H1 (cell line): ENCODE data around the gene PLD2. TPM values are rescaled to one million over a fixed set of nuclear protein-coding genes. Genes with fewer than 3 reads are reported as not detected.

Experiments
- CTCF ChIA-PET: fragments of 300-600 bp; sonication (Branson Sonifier 250); formaldehyde crosslinking; loops from one replicate; lab custom pipeline; 2021; ENCODE audit not compliant: partially characterized antibody; lab: Charles Lee
- POLR2A ChIA-PET: fragments of 300-600 bp; sonication (Branson Sonifier 250); formaldehyde crosslinking; loops from one replicate; lab custom pipeline; 2021; ENCODE audit warnings: inconsistent platforms; ENCODE audit not compliant: partially characterized antibody; lab: Charles Lee
- DNase-seq, 2 experiments: peaks; one replicate each; pipeline versions ENCODE4 v3.0.0 to v3.0.0-alpha.2; 2010 to 2022; ENCODE audit warnings: low spot score in 2 of 2, low read depth in 1 of 2, mixed read lengths in 1 of 2
- FAIRE-seq: peaks from 2 replicates; lab custom pipeline; 2011; peaks lifted over from hg19 to GRCh38; lab: Jason Lieb, UNC
- H2AFZ ChIP-seq: 2 replicates; pipeline ENCODE4 v1.8.1; 2012; ENCODE audit warnings: low read length, inconsistent platforms
- H2AK5ac ChIP-seq: 2 replicates; pipeline ENCODE4 v1.6.1; 2013; ENCODE audit warnings: low read depth, low read length
- H2BK120ac ChIP-seq: replicated peaks from 2 replicates; pipeline ENCODE3; 2013; ENCODE audit warnings: low read depth, low read length, inconsistent platforms
- H2BK12ac ChIP-seq: 2 replicates; pipeline ENCODE4 v1.6.1; 2013; ENCODE audit warnings: low read depth, low read length
- H2BK15ac ChIP-seq: 2 replicates; pipeline ENCODE4 v1.6.1; 2013; ENCODE audit warnings: low read length
- H2BK20ac ChIP-seq: 2 replicates; pipeline ENCODE4 v1.6.1; 2013; ENCODE audit warnings: low read length
- H2BK5ac ChIP-seq: 2 replicates; pipeline ENCODE4 v1.6.1; 2013; ENCODE audit warnings: low read depth, low read length
- H3K14ac ChIP-seq: 2 replicates; pipeline ENCODE4 v1.6.1; 2013; ENCODE audit warnings: inconsistent platforms; ENCODE audit not compliant: insufficient read length
- H3K18ac ChIP-seq: 2 replicates; pipeline ENCODE4 v1.6.1; 2013; ENCODE audit warnings: low read length; ENCODE audit errors: extremely low read depth
- H3K23ac ChIP-seq: 2 replicates; pipeline ENCODE4 v1.6.1; 2013; ENCODE audit warnings: inconsistent platforms; ENCODE audit not compliant: insufficient read length
- H3K23me2 ChIP-seq: 2 replicates; pipeline ENCODE4 v1.6.1; 2013; ENCODE audit warnings: low read depth, low read length
- H3K27ac ChIP-seq: 2 replicates; pipeline ENCODE4 v1.6.1; 2011; ENCODE audit warnings: low read depth, low read length, inconsistent platforms
- H3K27me3 ChIP-seq, 4 experiments: replicated peaks in 1 of 4; 1 replicate in 1 of 4; 2 replicates in 3 of 4; pipeline versions ENCODE4 v1.6.1 to v1.8.1; 2011 to 2013; ENCODE audit warnings: low read length in 3 of 4, mild to moderate bottlenecking in 3 of 4, inconsistent platforms in 2 of 4, mixed read lengths in 2 of 4, moderate library complexity in 1 of 4; ENCODE audit not compliant: control insufficient read depth in 3 of 4, insufficient read depth in 3 of 4; ENCODE audit errors: extremely low read depth in 1 of 4
- H3K36me3 ChIP-seq, 4 experiments: 2 replicates each; pipeline versions ENCODE4 v1.6.1 to v1.8.1; 2011 to 2013; ENCODE audit warnings: mild to moderate bottlenecking in 4 of 4, low read length in 3 of 4, moderate library complexity in 2 of 4, control low read depth in 1 of 4, inconsistent platforms in 1 of 4; ENCODE audit not compliant: insufficient read depth in 4 of 4, control insufficient read depth in 2 of 4
- H3K4ac ChIP-seq: replicated peaks from 2 replicates; pipeline ENCODE3; 2013; ENCODE audit warnings: low read length, low read depth, mixed read lengths, inconsistent platforms; ENCODE audit not compliant: insufficient read length
- H3K4me1 ChIP-seq, 4 experiments: replicated peaks in 1 of 4; 1 replicate in 1 of 4; 2 replicates in 3 of 4; pipeline versions ENCODE4 v1.6.1 to v1.8.1; 2011 to 2013; ENCODE audit warnings: low read length in 3 of 4, inconsistent platforms in 2 of 4, mixed read lengths in 1 of 4; ENCODE audit not compliant: insufficient read depth in 4 of 4, control insufficient read depth in 3 of 4
- H3K4me2 ChIP-seq, 2 experiments: 2 replicates each; pipeline versions ENCODE4 v1.6.1 to v1.8.1; 2011 to 2013; ENCODE audit warnings: low read depth in 2 of 2, low read length in 2 of 2, control low read depth in 1 of 2, inconsistent platforms in 1 of 2, mild to moderate bottlenecking in 1 of 2; ENCODE audit not compliant: insufficient read depth in 1 of 2
- H3K4me3 ChIP-seq, 4 experiments: fragments of 200-600, 300-600 bp in 1 of 4; sonication (generic), shearing (Covaris generic), sonication (Bioruptor Twin) in 1 of 4; 2 replicates each; pipeline versions ENCODE4 v1.5.1 to v1.8.1; 2011 to 2016; ENCODE audit warnings: low read length in 4 of 4, low read depth in 3 of 4, control low read depth in 2 of 4, inconsistent platforms in 2 of 4, mild to moderate bottlenecking in 2 of 4, mixed read lengths in 1 of 4, moderate library complexity in 1 of 4; ENCODE audit not compliant: insufficient read depth in 2 of 4; ENCODE audit errors: extremely low read depth in 1 of 4
- H3K56ac ChIP-seq: replicated peaks from 2 replicates; pipeline ENCODE3; 2013; ENCODE audit warnings: low read depth, mild to moderate bottlenecking, mixed read lengths, low read length, inconsistent platforms; ENCODE audit not compliant: insufficient read length
- H3K79me1 ChIP-seq: 2 replicates; pipeline ENCODE4 v1.6.1; 2013; ENCODE audit warnings: low read depth, low read length, control low read depth
- H3K79me2 ChIP-seq, 2 experiments: 2 replicates each; pipeline versions ENCODE4 v1.6.1 to v1.8.1; 2012 to 2013; ENCODE audit warnings: low read length in 2 of 2, mild to moderate bottlenecking in 2 of 2, inconsistent platforms in 1 of 2; ENCODE audit not compliant: insufficient read depth in 2 of 2, control insufficient read depth in 1 of 2
- H3K9ac ChIP-seq, 4 experiments: replicated peaks in 1 of 4; 1 replicate in 1 of 4; 2 replicates in 3 of 4; pipeline versions ENCODE4 v1.6.1 to v1.8.1; 2011 to 2013; ENCODE audit warnings: low read depth in 3 of 4, low read length in 3 of 4, control low read depth in 2 of 4, mild to moderate bottlenecking in 2 of 4, moderate library complexity in 2 of 4, inconsistent platforms in 1 of 4; ENCODE audit errors: extremely low read depth in 1 of 4
- H3K9me3 ChIP-seq, 2 experiments: 2 replicates each; pipeline versions ENCODE4 v1.6.1 to v1.8.1; 2012 to 2013; ENCODE audit warnings: mild to moderate bottlenecking in 2 of 2, moderate library complexity in 2 of 2, control low read depth in 1 of 2, inconsistent platforms in 1 of 2, low read depth in 1 of 2, low read length in 1 of 2, mixed read lengths in 1 of 2; ENCODE audit not compliant: insufficient read depth in 2 of 2
- H4K20me1 ChIP-seq, 2 experiments: replicated peaks in 1 of 2; 2 replicates each; pipeline versions ENCODE3 to v1.8.1; 2011 to 2013; ENCODE audit warnings: inconsistent platforms in 2 of 2, low read length in 2 of 2, mild to moderate bottlenecking in 1 of 2; ENCODE audit not compliant: insufficient read depth in 2 of 2, control insufficient read depth in 1 of 2
- H4K5ac ChIP-seq: 2 replicates; pipeline ENCODE4 v1.6.1; 2013; ENCODE audit warnings: low read length, low read depth, mixed read lengths, inconsistent platforms; ENCODE audit not compliant: insufficient read length
- H4K8ac ChIP-seq: 2 replicates; pipeline ENCODE4 v1.8.0; 2013; ENCODE audit warnings: mild to moderate bottlenecking, moderate library complexity, low read length, inconsistent platforms; ENCODE audit not compliant: insufficient read depth; ENCODE audit errors: extremely low read depth
- H4K91ac ChIP-seq: replicated peaks from 2 replicates; pipeline ENCODE3; 2013; ENCODE audit warnings: low read length, mixed read lengths, inconsistent platforms; ENCODE audit not compliant: insufficient read length
- CBX5 ChIP-seq: fragments of 300-800, 300-1000 bp; sonication (generic); IDR thresholded peaks from 2 replicates; pipeline ENCODE4 v1.7.1; 2016; ENCODE audit warnings: antibody characterized with exemption, low read length, low read depth
- CBX8 ChIP-seq: fragments of 300-800, 300-1000 bp; sonication (generic); IDR thresholded peaks from 2 replicates; pipeline ENCODE4 v1.7.1; 2016; ENCODE audit warnings: low read depth, low read length, borderline replicate concordance
- EP300 ChIP-seq, 2 experiments: IDR thresholded peaks; 1 replicate in 1 of 2; 2 replicates in 1 of 2; pipeline ENCODE4 v1.6.1; 2011 to 2012; ENCODE audit warnings: low read depth in 2 of 2, low read length in 2 of 2, mild to moderate bottlenecking in 2 of 2, borderline replicate concordance in 1 of 2, inconsistent platforms in 1 of 2, moderate library complexity in 1 of 2
- EZH2 ChIP-seq: fragments of 200-600 bp; sonication (generic); IDR thresholded peaks from 2 replicates; pipeline ENCODE4 v1.7.1; 2012; ENCODE audit warnings: low read depth, mild to moderate bottlenecking, moderate library complexity, low read length, inconsistent platforms; ENCODE audit not compliant: severe bottlenecking
- FOSL1 ChIP-seq: IDR thresholded peaks from 2 replicates; pipeline ENCODE4 v1.6.1; 2011; ENCODE audit warnings: mild to moderate bottlenecking, low read depth, low read length, moderate library complexity; ENCODE audit not compliant: insufficient read depth
- HDAC6 ChIP-seq: IDR thresholded peaks from one replicate; pipeline ENCODE4 v1.7.1; 2012; ENCODE audit warnings: low read depth, mild to moderate bottlenecking, inconsistent platforms, low read length, moderate library complexity
- JUN ChIP-seq: IDR thresholded peaks from 2 replicates; pipeline ENCODE4 v1.6.1; 2011; ENCODE audit warnings: low read depth, mild to moderate bottlenecking, improper control_type of control experiment, low read length
- KDM1A ChIP-seq: fragments of 200-600, 300-600 bp; sonication (generic); IDR thresholded peaks from 2 replicates; pipeline ENCODE4 v1.7.1; 2016; ENCODE audit warnings: mild to moderate bottlenecking, low read length, borderline replicate concordance
- KDM5A ChIP-seq: fragments of 200-600 bp; IDR thresholded peaks from 2 replicates; pipeline ENCODE4 v1.7.1; 2012; ENCODE audit warnings: mild to moderate bottlenecking, low read length, inconsistent platforms, mixed read lengths
- RFX5 ChIP-seq: IDR thresholded peaks from 2 replicates; pipeline ENCODE4 v1.6.1; 2011; ENCODE audit warnings: low read depth, low read length, improper control_type of control experiment, borderline replicate concordance
- TAF7 ChIP-seq: optimal IDR thresholded peaks from 2 replicates; pipeline ENCODE3; 2011; ENCODE audit warnings: low read depth, mild to moderate bottlenecking, inconsistent platforms, low read length, moderate library complexity, borderline replicate concordance
- TBP ChIP-seq: IDR thresholded peaks from 2 replicates; pipeline ENCODE4 v1.6.1; 2011; ENCODE audit warnings: low read depth, low read length, improper control_type of control experiment
- WGBS, 2 experiments: shearing (Covaris generic) in 1 of 2; methylation state at CpG; one replicate each; pipeline versions ENCODE4 v1.1.6 to v1.1.7; 2013 to 2015; ENCODE audit warnings: low lambda C conversion rate in 2 of 2, mixed read lengths in 2 of 2, inconsistent platforms in 1 of 2, low coverage in 1 of 2, missing lambda C conversion rate in 1 of 2; ENCODE audit not compliant: insufficient replicate concordance in 2 of 2, insufficient coverage in 1 of 2, insufficient read length in 1 of 2; ENCODE audit errors: extremely low coverage in 1 of 2, missing lambda C conversion rate in 1 of 2; 5-methylcytosine and 5-hydroxymethylcytosine counted together
- polyA plus RNA-seq, 7 experiments: library from polyadenylated mRNA; depleted of rRNA in 3 of 7; stranded (reverse) in 5 of 7; unstranded in 2 of 7; fragments of >200 nt in 5 of 7; fragments of 200-250 nt in 2 of 7; gene quantifications; 1 replicate in 5 of 7; 2 replicates in 1 of 7; 4 replicates in 1 of 7; pipeline versions ENCODE4 v1.2.1 to v1.2.3, GENCODE V29; 2011 to 2013; ENCODE audit warnings: missing spikeins in 2 of 7, mixed read lengths in 2 of 7
- total RNA-seq: library from RNA; stranded (reverse); fragmentation: NEBNext Ultra II Directional; extraction: Animal tissue kit (Norgen Biotek cat#: 25700); gene quantifications from 2 replicates; pipeline ENCODE4 v1.2.1, GENCODE V29; 2021

The PLD2 gene
- total and polyA plus RNA-seq, 2 of the 8 experiments (the other 6 are each of a cell fraction or from before 2014, with no cell fraction given), result 44.3 to 48.4 TPM

- no peak overlapping the region for H3K23ac ChIP-seq
- H3K18ac ChIP-seq, result no peak overlapping the region
- CTCF ChIA-PET, result interaction anchor here (0.9 kb wide), 1 partner anchor 24 kb away, joined by 3 read pairs; no protein-coding TSS in a partner anchor
Measured at GRCh38 chr17:4810696-4811290, 3.8 kb downstream of the PLD2 start.

More at GRCh38 chr17:4810696-4811290, 3.8 kb downstream of the PLD2 start:
- WGBS, 2 experiments, result 92% methylated on average over 13 of the region's 13 CpGs; no CpG with 5 or more reads in 1 of the 2 experiments
- H2BK5ac ChIP-seq, result no peak overlapping the region
- H3K4me1 ChIP-seq, result peaks cover 0 to 5% (median 4%) of the 10 kb centered on the region in 4 experiments; a peak in 3 of 7 replicates
- no peak overlapping the region for H3K27ac ChIP-seq
- no peak overlapping the region for H2BK20ac ChIP-seq
- no peaks in the 10 kb centered on the region; a peak in 1 of 4 replicates for H3K9me3 ChIP-seq
- H2BK12ac ChIP-seq, result no peak overlapping the region
- H3K27me3 ChIP-seq, result no peaks in the 10 kb centered on the region; a peak in 1 of 7 replicates
- no peak overlapping the region for H4K91ac ChIP-seq
- no peak overlapping the region for H2BK120ac ChIP-seq
- H3K23me2 ChIP-seq, result peaks cover 6% of the 10 kb centered on the region; the same call in 1 of the 2 replicates
- FAIRE-seq, result no peak
- no peak overlapping the region for H2AFZ ChIP-seq
- H3K14ac ChIP-seq, result no peak overlapping the region
- H2AK5ac ChIP-seq, result no peak overlapping the region
- POLR2A ChIA-PET, result interaction anchor here (1.0 to 1.4 kb wide), 3 partner anchors 13 to 47 kb away, joined by 3 to 5 read pairs (median 4); no protein-coding TSS in a partner anchor
- no peak for DNase-seq
- no peak overlapping the region for H3K9ac ChIP-seq
- 0 out of 4 replicates have a peak, but pooled peaks cover 0 to 3% of the 10 kb centered on the region in 2 experiments for H3K79me2 ChIP-seq
- no peak for TF ChIP-seq KDM5A
- no peak for TF ChIP-seq KDM1A
- TF ChIP-seq HDAC6, result no peak
- TF ChIP-seq TAF7, result no peak
- no peak for TF ChIP-seq FOSL1
- TF ChIP-seq CBX8, result no peak
- TF ChIP-seq JUN, result no peak
- TF ChIP-seq EZH2, result no peak
- no peak for TF ChIP-seq EP300 (IDR thresholded peaks at IDR 0.05; ENCODE audit: borderline replicate concordance in 1 of 2, low read depth in 2 of 2, low read length in 2 of 2)
- TF ChIP-seq CBX5, result no peak
- no peak for TF ChIP-seq RFX5
- no peak for TF ChIP-seq TBP
- H4K5ac ChIP-seq, result no peak overlapping the region
- H2BK15ac ChIP-seq, result no peak overlapping the region
- H3K79me1 ChIP-seq, result no peaks in the 10 kb centered on the region
- H3K4me2 ChIP-seq, result no peak overlapping the region
- no peak overlapping the region for H3K4ac ChIP-seq
- H3K4me3 ChIP-seq, result no peak overlapping the region
- H4K8ac ChIP-seq, result no peak overlapping the region
- no peak overlapping the region for H3K56ac ChIP-seq
- H3K36me3 ChIP-seq, result peaks cover 0 to 22% (median 6%) of the 10 kb centered on the region in 4 experiments; a peak in 5 of 8 replicates
- peaks cover 0 to 3% of the 10 kb centered on the region in 2 experiments for H4K20me1 ChIP-seq
